ENCODE results near the gene NNAT. TPM values are rescaled to one million over a fixed set of nuclear protein-coding genes. Genes with fewer than 3 reads are reported as not detected.

NNAT gene
- total and polyA plus RNA-seq, 2 of the 8 experiments (the other 6 are each of a cell fraction or from before 2014, with no cell fraction given): 66.8 to 175 TPM

- Histone ChIP-seq H3K79me2 (ENCODE audit: control insufficient read depth in 1 of 2, insufficient read depth in 2 of 2, low read length in 2 of 2) (no peaks in the 10 kb centered on the region), H3K4me1 (replicated peaks in 1 of 4; ENCODE audit: control insufficient read depth in 3 of 4, insufficient read depth in 4 of 4, low read length in 3 of 4) (no peaks in the 10 kb centered on the region; a peak in 1 of 7 replicates), H4K91ac (replicated peaks; ENCODE audit: insufficient read length, low read length) (no peak overlapping the region), H4K8ac (ENCODE audit: extremely low read depth, insufficient read depth, low read length) (no peak overlapping the region), H3K36me3 (ENCODE audit: control insufficient read depth in 2 of 4, insufficient read depth in 4 of 4, low read length in 3 of 4) (no peaks in the 10 kb centered on the region), H2AFZ (ENCODE audit: low read length) (no peak overlapping the region), H2BK120ac (replicated peaks; ENCODE audit: low read depth, low read length) (no peak overlapping the region), H4K20me1 (replicated peaks in 1 of 2; ENCODE audit: control insufficient read depth in 1 of 2, insufficient read depth in 2 of 2, low read length in 2 of 2) (no peaks in the 10 kb centered on the region), H3K23me2 (ENCODE audit: low read depth, low read length) (no peaks in the 10 kb centered on the region; the same call in 1 of the 2 replicates), H3K23ac (ENCODE audit: insufficient read length) (no peak overlapping the region), H3K9ac (replicated peaks in 1 of 4; ENCODE audit: extremely low read depth in 1 of 4, low read depth in 3 of 4, low read length in 3 of 4) (no peak overlapping the region), H2BK20ac (ENCODE audit: low read length) (no peak overlapping the region), H2BK15ac (ENCODE audit: low read length) (no peak overlapping the region), H3K27ac (ENCODE audit: low read depth, low read length) (no peak overlapping the region), H3K9me3 (ENCODE audit: insufficient read depth in 2 of 2, low read depth in 1 of 2, low read length in 1 of 2) (no peaks in the 10 kb centered on the region), H2BK12ac (ENCODE audit: low read depth, low read length) (no peak overlapping the region), H3K79me1 (ENCODE audit: low read depth, low read length) (no peaks in the 10 kb centered on the region), H4K5ac (ENCODE audit: insufficient read length, low read depth, low read length) (no peak overlapping the region), H3K4me2 (ENCODE audit: insufficient read depth in 1 of 2, low read depth in 2 of 2, low read length in 2 of 2) (no peak overlapping the region), H3K14ac (ENCODE audit: insufficient read length) (no peak overlapping the region), H3K4ac (replicated peaks; ENCODE audit: insufficient read length, low read depth, low read length) (no peak overlapping the region), H2BK5ac (ENCODE audit: low read depth, low read length) (no peak overlapping the region), H3K56ac (replicated peaks; ENCODE audit: insufficient read length, low read depth, low read length) (no peak overlapping the region), H3K18ac (ENCODE audit: extremely low read depth, low read length) (no peak overlapping the region), H2AK5ac (ENCODE audit: low read depth, low read length) (no peak overlapping the region), H3K27me3 (replicated peaks in 1 of 4; ENCODE audit: control insufficient read depth in 3 of 4, extremely low read depth in 1 of 4, insufficient read depth in 3 of 4, low read length in 3 of 4) (peaks cover 0 to 5% (median 2%) of the 10 kb centered on the region in 4 experiments; a peak in 2 of 7 replicates), H3K4me3 (ENCODE audit: extremely low read depth in 1 of 4, insufficient read depth in 2 of 4, low read depth in 3 of 4, low read length in 4 of 4) (no peak overlapping the region)
- TF ChIP-seq RFX5 (IDR thresholded peaks at IDR 0.05; ENCODE audit: borderline replicate concordance, low read depth, low read length) (no peak), CHD2 (IDR thresholded peaks at IDR 0.05; ENCODE audit: low read length) (no peak), ASH2L (IDR thresholded peaks at IDR 0.05; ENCODE audit: low read length) (no peak), RNF2 (IDR thresholded peaks at IDR 0.05; ENCODE audit: borderline replicate concordance, low read depth, low read length, missing control alignments, poor library complexity, severe bottlenecking) (no peak), CEBPB (IDR thresholded peaks at IDR 0.05; ENCODE audit: low read depth, low read length) (no peak), TAF7 (optimal IDR thresholded peaks at IDR 0.05; ENCODE audit: borderline replicate concordance, low read depth, low read length) (no peak), SP4 (IDR thresholded peaks at IDR 0.05; ENCODE audit: low read length) (no peak), KDM4A (IDR thresholded peaks at IDR 0.05; ENCODE audit: low read depth, low read length, severe bottlenecking) (no peak), RBBP5 (IDR thresholded peaks at IDR 0.05; ENCODE audit: borderline replicate concordance, low read depth, low read length) (no peak), FOSL1 (IDR thresholded peaks at IDR 0.05; ENCODE audit: insufficient read depth, low read depth, low read length) (no peak), POU5F1 (IDR thresholded peaks at IDR 0.05; ENCODE audit: low read depth, low read length) (no peak), MAX (IDR thresholded peaks at IDR 0.05) (no peak)
- no peak for FAIRE-seq
- 96% methylated on average over 11 of the region's 11 CpGs; no CpG with 5 or more reads in 1 of the 2 experiments for WGBS, 2 experiments (ENCODE audit: extremely low coverage in 1 of 2, insufficient coverage in 1 of 2, insufficient read length in 1 of 2, insufficient replicate concordance in 2 of 2, low coverage in 1 of 2, low lambda C conversion rate in 2 of 2, missing lambda C conversion rate in 1 of 2)
- no peak for DNase-seq (ENCODE audit: low read depth in 1 of 2, low spot score in 2 of 2)
- ChIA-PET POLR2A (ENCODE audit: partially characterized antibody) (no interaction called here), CTCF (ENCODE audit: partially characterized antibody) (no interaction called here)
These were observed 38.4 kb downstream of the NNAT start for GRCh38 chr20:37559312-37560027.
